GM12801 (cell line): ENCODE results near the gene GLYATL3.

Experiments used
- CTCF ChIP-seq: IDR thresholded peaks from one replicate; pipeline ENCODE4 v1.5.1; 2011; ENCODE audit warnings: control low read depth; ENCODE audit not compliant: insufficient read length; ENCODE audit errors: extremely low read depth

The GLYATL3 gene

GRCh38 chr6:49552596-49552995, 52.9 kb downstream of the GLYATL3 start:
- TF ChIP-seq CTCF: no peak

GRCh38 chr6:49553384-49553783, 53.7 kb downstream of the GLYATL3 start:
- no peak for TF ChIP-seq CTCF

- no peak for TF ChIP-seq CTCF
These were observed 56.2 kb downstream of the GLYATL3 start for GRCh38 chr6:49555951-49556350.

GRCh38 chr6:49556429-49556837, 56.7 kb downstream of the GLYATL3 start:
- no peak for TF ChIP-seq CTCF

- TF ChIP-seq CTCF: no peak
These were observed 57.5 kb downstream of the GLYATL3 start for GRCh38 chr6:49557177-49557576.

- no peak for TF ChIP-seq CTCF
These were observed 58.5 kb downstream of the GLYATL3 start for GRCh38 chr6:49558238-49558637.

- TF ChIP-seq CTCF: no peak
These were observed 63.5 kb downstream of the GLYATL3 start for GRCh38 chr6:49563006-49563886.
